ENCODE results near the gene DONSON.

Gene DONSON

GRCh38 chr21:33541105-33541711 lies 47.3 kb downstream of the DONSON start:
- DNase-seq = peak; percentile 29

GRCh38 chr21:33540711-33541104 lies 47.8 kb downstream of the DONSON start:
- no peak for DNase-seq

GRCh38 chr21:33539616-33540015 lies 48.9 kb downstream of the DONSON start:
- DNase-seq = no peak

- DNase-seq = no peak
Observed at GRCh38 chr21:33537212-33537611, 51.3 kb downstream of the DONSON start.

- no peak for DNase-seq
Observed at GRCh38 chr21:33531007-33531406, 57.5 kb downstream of the DONSON start.
